Body of pancreas (tissue), 4 donors: ENCODE measurements around the gene ZNF439. TPM values are rescaled to one million over a fixed set of nuclear protein-coding genes. Genes with fewer than 3 reads are reported as not detected.
"Not testable (repeated sequence)": the region's sequence is repeated elsewhere in the genome, so short reads cannot be mapped to it uniquely, and the experiment has no call there.

Experiments
- ATAC-seq: fragments of 150-250 bp; one replicate; pipeline ENCODE4 v1.9.1; 2016
- DNase-seq, 4 donors: peaks; one replicate each; pipeline ENCODE4 v3.0.0-alpha.2; 2019
- H3K27ac ChIP-seq, 4 donors: fragments of 200-600 bp; sonication (generic); 1 replicate in 3 of 4; 2 replicates in 1 of 4; pipeline versions ENCODE4 v1.5.1 to v1.6.1; 2016 to 2019; ENCODE audit warnings: mild to moderate bottlenecking in 1 of 4, mixed read lengths in 1 of 4, moderate library complexity in 1 of 4
- H3K27me3 ChIP-seq, 2 donors: fragments of 200-600 bp; sonication (generic); one replicate each; pipeline ENCODE4 v1.6.0; 2016; ENCODE audit warnings: mild to moderate bottlenecking in 1 of 2
- H3K36me3 ChIP-seq, 2 donors: fragments of 200-600 bp; sonication (generic); replicated peaks in 1 of 2; 2 replicates each; pipeline ENCODE4 v1.5.1; 2016; ENCODE audit warnings: low read depth in 2 of 2; ENCODE audit not compliant: insufficient read depth in 1 of 2
- H3K4me1 ChIP-seq: fragments of 200-600 bp; sonication (generic); one replicate; pipeline ENCODE4 v1.6.0; 2016
- H3K4me3 ChIP-seq, 2 donors: fragments of 200-600 bp; sonication (generic); 1 replicate in 1 of 2; 2 replicates in 1 of 2; pipeline ENCODE4 v1.5.1; 2016 to 2019
- H3K9me3 ChIP-seq, 3 donors: fragments of 200-600 bp; sonication (generic); 1 replicate in 2 of 3; 2 replicates in 1 of 3; pipeline ENCODE4 v1.5.1; 2016
- CTCF ChIP-seq, 7 experiments: fragments of 450-650 bp in 4 of 7; fragments of 200-600 bp in 3 of 7; sonication (generic) in 3 of 7; IDR thresholded peaks; one replicate each; pipeline ENCODE4 v1.5.1; 2016 to 2019; ENCODE audit warnings: antibody characterized with exemption in 7 of 7
- POLR2A ChIP-seq, 3 donors: fragments of 450-650 bp; IDR thresholded peaks; one replicate each; pipeline ENCODE4 v1.6.1; 2016; ENCODE audit warnings: antibody characterized with exemption in 3 of 3, mild to moderate bottlenecking in 2 of 3
- WGBS, 2 donors: methylation state at CpG; one replicate each; pipeline ENCODE4 v1.1.5; 2017; 5-methylcytosine and 5-hydroxymethylcytosine counted together
- intact Hi-C: fragments of 100-400 bp; cut with DNase I; formaldehyde crosslinking; loops from one replicate; pipeline ENCODE4 v1.15.1; 2023
- total RNA-seq, 2 donors: library from RNA; depleted of rRNA; stranded (reverse); fragments of >200 nt; gene quantifications; one replicate each; pipeline ENCODE4 v1.1.0, GENCODE V29; 2016

Gene ZNF439
- total RNA-seq, 2 donors from 2014 or later = 4.4 to 7.9 TPM

- H3K9me3 ChIP-seq = peaks cover 0 to 26% (median 0%) of the 10 kb centered on the region in 3 donors
- no peaks in the 10 kb centered on the region for H3K27me3 ChIP-seq
- no peak for TF ChIP-seq CTCF (IDR thresholded peaks at IDR 0.05)
- no peak for TF ChIP-seq POLR2A (IDR thresholded peaks at IDR 0.05)
- ATAC-seq (no peak), DNase-seq (no peak)
- no peak overlapping the region for H3K4me3 ChIP-seq
- peaks cover 16 to 17% of the 10 kb centered on the region in 2 donors for H3K36me3 ChIP-seq
- WGBS, 2 donors = 95 to 98% methylated on average over 8 of the region's 8 CpGs
- intact Hi-C loops = no loop called here
- H3K4me1 ChIP-seq = no peaks in the 10 kb centered on the region
- no peak overlapping the region for H3K27ac ChIP-seq
Measured at GRCh38 chr19:11832253-11832912, 16.1 kb upstream of the ZNF439 start.

- Histone ChIP-seq H3K36me3 (peaks cover 16 to 17% of the 10 kb centered on the region in 2 donors), H3K4me3 (no peak overlapping the region), H3K27ac (no peak overlapping the region), H3K27me3 (no peaks in the 10 kb centered on the region), H3K9me3 (peaks cover 0 to 26% (median 0%) of the 10 kb centered on the region in 3 donors), H3K4me1 (no peaks in the 10 kb centered on the region)
- TF ChIP-seq CTCF (IDR thresholded peaks at IDR 0.05) = no peak
- no peak for TF ChIP-seq POLR2A (IDR thresholded peaks at IDR 0.05)
- WGBS, 2 donors = 93 to 100% methylated on average over 2 of the region's 2 CpGs
- DNase-seq (no peak), ATAC-seq (no peak)
- intact Hi-C loops = no loop called here
Measured at GRCh38 chr19:11833541-11833940, 15.0 kb upstream of the ZNF439 start.

GRCh38 chr19:11835626-11836066 lies 12.9 kb upstream of the ZNF439 start:
- intact Hi-C loops, DNase-seq, H3K27me3 ChIP-seq, H3K27ac ChIP-seq, H3K4me1 ChIP-seq, H3K4me3 ChIP-seq, ATAC-seq: not testable (repeated sequence)
- Histone ChIP-seq H3K9me3 (peaks cover 0 to 26% (median 0%) of the 10 kb centered on the region in 3 donors), H3K36me3 (peaks cover 16 to 17% of the 10 kb centered on the region in 2 donors)
- WGBS, 2 donors = 92 to 94% methylated on average over 2 of the region's 2 CpGs

GRCh38 chr19:11843722-11844121 lies 4.8 kb upstream of the ZNF439 start:
- ATAC-seq (no peak), DNase-seq (no peak)
- Histone ChIP-seq H3K4me3 (no peak overlapping the region), H3K27ac (no peak overlapping the region), H3K9me3 (no peaks in the 10 kb centered on the region), H3K36me3 (no peaks in the 10 kb centered on the region), H3K4me1 (peaks cover 5% of the 10 kb centered on the region), H3K27me3 (no peaks in the 10 kb centered on the region)
- no peak for TF ChIP-seq POLR2A (IDR thresholded peaks at IDR 0.05)
- no peak for TF ChIP-seq CTCF (IDR thresholded peaks at IDR 0.05)
- intact Hi-C loops = no loop called here
- WGBS, 2 donors = 46 to 71% methylated on average over 2 of the region's 2 CpGs

- H3K9me3 ChIP-seq, H3K4me3 ChIP-seq, H3K27ac ChIP-seq, H3K27me3 ChIP-seq, DNase-seq, H3K36me3 ChIP-seq, ATAC-seq, intact Hi-C loops: not testable (repeated sequence)
- H3K4me1 ChIP-seq = peaks cover 19% of the 10 kb centered on the region
- 64 to 71% methylated on average over 5 to 6 of the region's 6 CpGs for WGBS, 2 donors
Measured at GRCh38 chr19:11847615-11848014, 911 bp upstream of the ZNF439 start.

- ATAC-seq (no peak), DNase-seq (no peak)
- H3K36me3 ChIP-seq = no peaks in the 10 kb centered on the region
- peak overlapping the region in 1 of 2 donors; percentile 44 for H3K4me3 ChIP-seq
- H3K27ac ChIP-seq = peak overlapping the region in 2 of 4 donors; percentile 66 to 78
- H3K4me1 ChIP-seq = peaks cover 19% of the 10 kb centered on the region
- TF ChIP-seq CTCF (IDR thresholded peaks at IDR 0.05) (no peak), POLR2A (IDR thresholded peaks at IDR 0.05) (no peak)
- no peaks in the 10 kb centered on the region for H3K9me3 ChIP-seq
- no peaks in the 10 kb centered on the region for H3K27me3 ChIP-seq
- WGBS, 2 donors = 32 to 63% methylated on average over 8 to 11 of the region's 11 CpGs
- intact Hi-C loops = no loop called here
Measured at GRCh38 chr19:11848200-11848593, 329 bp upstream of the ZNF439 start.

GRCh38 chr19:11850289-11850688 lies 1.8 kb downstream of the ZNF439 start:
- H3K36me3 ChIP-seq, DNase-seq, intact Hi-C loops, H3K27me3 ChIP-seq, ATAC-seq, H3K27ac ChIP-seq, H3K9me3 ChIP-seq, H3K4me3 ChIP-seq: not testable (repeated sequence)
- WGBS, 2 donors = 92 to 95% methylated on average over 4 of the region's 4 CpGs
- peaks cover 19% of the 10 kb centered on the region for H3K4me1 ChIP-seq
